SKM-1 treated with dmso at 0.1 percent for 144 hours (cell line): ENCODE results near the gene RRAD.
"Not testable (repeated sequence)": the region's sequence is repeated elsewhere in the genome, so short reads cannot be mapped to it uniquely, and the experiment has no call there.

Source experiments
- DNase-seq: peaks from one replicate; lab custom pipeline; 2025; ENCODE audit not compliant: unreplicated experiment; lab: John Stamatoyannopoulos, UW

Gene RRAD

DNA sequence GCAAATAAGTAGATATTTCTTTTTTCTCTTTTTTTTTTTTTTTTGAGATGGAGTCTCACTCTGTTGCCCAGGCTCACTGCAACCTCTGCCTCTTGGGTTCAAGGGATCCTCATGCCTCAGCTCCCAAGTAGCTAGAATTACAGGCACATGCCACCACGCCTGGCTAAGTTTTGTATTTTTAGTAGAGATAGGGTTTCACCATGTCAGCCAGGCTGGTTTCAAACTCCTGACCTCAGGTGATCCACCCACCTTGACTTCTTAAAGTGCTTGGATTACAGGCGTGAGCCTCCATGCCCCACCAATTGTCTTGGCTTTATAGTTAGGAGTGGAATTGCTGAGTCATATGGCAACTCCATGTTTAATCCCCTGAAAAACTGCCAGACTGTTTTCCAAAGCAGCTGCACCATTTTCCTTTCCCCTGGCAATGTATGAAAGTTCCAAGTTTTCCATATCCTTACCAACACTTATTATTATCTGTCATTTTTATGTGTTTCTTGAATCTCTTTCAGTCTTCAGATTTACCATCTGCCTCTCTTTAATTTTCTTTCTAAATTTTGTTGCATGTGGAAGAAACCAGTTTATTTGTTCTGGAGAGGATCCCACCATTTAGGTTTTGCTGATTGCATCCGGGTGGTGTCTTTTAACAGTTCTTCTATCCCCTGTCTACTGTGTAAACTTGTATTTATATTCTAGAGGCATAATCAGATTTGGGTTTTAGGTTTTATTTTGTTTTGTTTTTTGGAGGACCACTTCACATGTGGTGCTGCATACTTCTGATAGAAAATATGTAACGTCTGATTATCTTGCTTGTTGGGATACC, 25.8 kb upstream of the RRAD start:
- DNase-seq, result no peak

DNA sequence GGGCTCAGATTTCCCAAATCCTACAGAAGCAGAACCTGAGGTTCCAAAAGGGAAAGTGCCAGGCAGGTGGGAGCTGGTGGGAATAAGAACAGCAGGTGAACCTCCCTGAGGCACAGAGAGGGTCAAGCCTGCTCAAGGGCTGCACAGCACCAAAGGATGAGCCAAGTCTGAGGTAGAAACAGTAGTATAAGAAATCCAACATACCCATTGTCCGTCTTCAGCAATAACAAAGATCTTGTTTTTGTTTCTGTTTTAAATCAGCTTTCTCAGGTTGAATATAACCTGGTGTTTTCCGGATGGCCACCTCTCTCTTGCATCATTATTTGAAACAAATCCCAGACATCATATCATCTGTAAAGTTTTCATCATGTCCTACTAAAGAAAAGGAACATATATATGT, 25.1 kb upstream of the RRAD start:
- DNase-seq, result no peak

DNA sequence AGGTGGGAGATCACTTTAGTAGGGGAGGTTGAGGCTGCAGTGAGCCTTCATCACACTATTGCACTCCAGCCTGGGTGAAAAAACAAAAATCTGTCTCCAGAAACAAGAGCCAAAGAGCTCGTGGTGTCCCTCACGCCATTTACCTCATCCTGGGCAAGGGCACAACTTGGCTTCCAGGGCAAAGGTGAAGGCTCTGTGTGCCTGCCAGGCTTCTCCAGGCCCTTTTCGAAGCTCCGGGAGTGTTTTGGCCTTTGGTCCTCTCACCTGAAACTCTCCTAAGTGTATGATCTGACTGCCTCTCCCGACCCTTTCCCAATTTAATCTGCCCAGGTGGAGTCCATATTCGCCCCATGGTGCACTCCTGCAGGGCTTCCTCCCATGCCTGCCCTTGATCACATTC, 24.1 kb upstream of the RRAD start:
- DNase-seq, result no peak

DNA sequence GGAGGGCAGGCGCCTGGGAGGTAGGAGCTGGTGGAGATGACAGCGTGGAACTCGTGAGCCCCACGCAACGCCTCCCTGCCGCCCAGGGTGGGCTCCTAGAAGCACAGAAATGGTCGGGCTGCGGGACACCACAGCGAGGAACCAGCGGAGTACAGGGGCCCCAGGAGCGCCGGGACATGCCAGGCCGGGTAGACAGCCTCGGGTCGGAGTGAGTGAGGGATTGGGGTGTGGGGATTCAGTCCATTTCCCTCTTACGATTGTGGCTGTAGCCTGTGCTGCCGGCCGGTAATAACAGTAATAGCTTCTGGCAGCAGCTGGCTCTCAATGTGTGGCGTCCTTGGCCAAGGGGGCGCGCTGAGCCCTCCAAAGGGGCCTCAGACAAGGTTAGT, 23.5 kb upstream of the RRAD start:
- DNase-seq, result no peak

DNA sequence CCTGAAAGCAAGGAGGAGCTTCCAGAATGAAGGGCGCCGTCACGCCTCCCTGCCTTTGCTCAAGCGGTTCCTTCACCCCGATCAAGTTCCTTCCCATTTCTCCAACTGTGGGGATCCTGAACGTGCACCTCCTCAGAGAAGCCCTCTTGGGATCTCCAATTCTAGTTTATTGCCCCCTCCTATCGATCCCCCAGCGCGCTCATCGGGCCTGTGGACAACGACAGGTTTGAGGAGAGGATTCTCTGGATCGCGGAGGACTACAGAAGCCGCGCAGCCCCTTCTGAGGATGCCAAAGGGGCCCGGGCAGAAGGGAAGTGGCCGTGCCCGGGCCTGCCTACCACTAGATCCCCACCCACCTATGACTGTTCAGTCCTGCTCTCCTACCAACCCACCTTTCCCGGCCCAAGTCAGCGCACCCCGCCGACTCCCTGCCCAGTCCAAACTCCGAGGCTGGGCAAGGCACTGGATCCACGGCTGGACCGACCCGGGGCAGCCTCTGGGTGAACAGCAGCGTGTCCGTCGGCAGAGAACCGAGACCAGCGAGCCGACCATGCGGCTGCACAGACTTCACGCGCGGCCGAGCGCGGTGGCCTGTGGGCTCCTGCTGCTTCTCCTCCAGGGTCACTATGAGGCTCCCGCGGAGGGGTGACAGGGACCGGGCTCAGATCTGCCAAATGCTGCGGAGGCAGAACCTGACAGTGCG, 22.9 kb upstream of the RRAD start:
- DNase-seq, result no peak

DNA sequence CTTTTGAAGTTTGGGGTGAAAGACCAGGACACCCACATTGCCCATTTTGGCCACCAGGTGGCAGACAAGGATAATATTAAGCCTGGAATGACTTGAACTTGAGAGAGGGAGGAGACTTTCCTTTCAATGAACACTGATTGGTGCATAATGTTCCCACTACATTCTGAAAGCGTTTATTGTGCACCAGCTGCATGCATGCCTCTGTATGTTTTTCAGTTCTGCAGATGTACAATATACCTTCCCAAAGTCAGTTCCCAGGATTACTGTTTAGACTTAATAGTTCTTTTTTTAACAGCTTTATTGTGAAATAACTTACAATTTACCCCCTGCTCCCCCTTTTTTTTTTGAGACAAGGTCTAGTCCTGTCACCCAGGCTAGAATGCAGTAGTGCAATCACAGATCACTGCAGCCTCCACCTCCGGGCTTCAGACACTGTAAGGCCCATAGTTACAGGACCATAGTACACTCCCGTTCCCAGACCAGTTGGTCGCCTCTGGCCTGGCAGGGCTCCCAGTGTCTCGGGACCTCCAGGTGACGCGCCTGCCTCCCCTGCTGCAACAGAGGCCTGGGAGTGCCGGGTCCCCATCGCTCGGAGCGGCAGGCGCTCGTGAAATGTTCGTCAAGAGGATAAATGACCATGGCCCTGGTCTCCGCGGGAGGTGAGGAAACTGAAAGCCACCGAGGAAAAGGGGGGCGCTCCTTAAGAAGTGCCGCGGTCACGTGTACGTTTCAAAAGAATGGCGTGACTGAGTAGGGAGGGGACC, 22.1 kb upstream of the RRAD start:
- DNase-seq, result peak; percentile 90

DNA sequence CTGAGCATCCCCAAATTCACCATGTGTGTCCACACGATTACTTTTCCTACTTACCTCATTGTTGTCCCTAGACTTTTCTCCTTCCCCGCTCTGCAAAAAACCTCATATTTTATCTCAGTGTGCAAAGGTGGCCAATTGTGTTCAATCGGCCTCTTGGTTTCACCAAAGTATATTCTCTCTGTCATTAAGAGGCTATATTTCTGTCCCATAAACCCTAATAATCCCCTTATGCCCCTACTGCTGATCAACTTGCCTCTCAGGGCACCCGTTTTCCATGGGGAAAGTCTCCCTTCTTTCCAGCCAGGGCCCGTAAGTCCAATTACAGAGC, 21.6 kb upstream of the RRAD start:
- DNase-seq, result no peak

DNA sequence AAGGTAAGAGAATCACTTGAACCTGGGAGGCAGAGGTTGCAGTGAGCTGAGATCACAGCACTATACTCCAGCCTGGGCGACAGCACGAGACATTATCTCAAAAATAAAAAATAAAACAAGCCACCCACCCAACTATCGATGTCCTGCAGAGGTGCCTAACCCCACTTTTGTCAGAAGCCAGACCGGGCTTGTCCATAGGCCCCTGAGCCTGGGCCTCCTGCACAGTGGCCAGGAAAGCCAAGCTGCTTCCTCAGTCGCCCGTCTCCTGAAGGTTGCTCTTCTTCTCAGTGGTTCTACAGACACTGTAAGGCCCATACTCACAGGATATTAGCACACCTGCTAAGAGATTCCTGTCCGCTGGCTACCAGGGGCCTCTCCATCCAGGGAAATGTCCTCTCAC, 21.2 kb upstream of the RRAD start:
- no peak for DNase-seq

DNA sequence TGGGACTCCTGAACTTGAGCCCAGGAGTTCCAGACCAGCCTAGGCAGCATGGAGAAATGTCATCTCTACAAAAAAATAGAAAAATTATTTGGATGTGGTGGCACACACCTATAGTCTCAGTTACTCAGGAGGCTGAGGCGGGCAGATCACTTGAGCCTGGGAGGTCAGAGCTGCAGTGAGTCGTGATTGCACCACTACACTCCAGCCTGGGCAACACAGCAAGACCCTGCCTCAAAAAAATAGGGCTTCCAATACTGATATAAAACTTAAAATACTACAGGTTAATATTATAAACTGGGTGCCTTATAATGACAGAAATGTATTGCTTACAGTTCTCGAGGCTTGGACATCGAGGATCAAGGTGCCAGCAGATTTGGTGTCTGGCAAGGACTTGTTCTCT, 20.6 kb upstream of the RRAD start:
- DNase-seq, result no peak

DNA sequence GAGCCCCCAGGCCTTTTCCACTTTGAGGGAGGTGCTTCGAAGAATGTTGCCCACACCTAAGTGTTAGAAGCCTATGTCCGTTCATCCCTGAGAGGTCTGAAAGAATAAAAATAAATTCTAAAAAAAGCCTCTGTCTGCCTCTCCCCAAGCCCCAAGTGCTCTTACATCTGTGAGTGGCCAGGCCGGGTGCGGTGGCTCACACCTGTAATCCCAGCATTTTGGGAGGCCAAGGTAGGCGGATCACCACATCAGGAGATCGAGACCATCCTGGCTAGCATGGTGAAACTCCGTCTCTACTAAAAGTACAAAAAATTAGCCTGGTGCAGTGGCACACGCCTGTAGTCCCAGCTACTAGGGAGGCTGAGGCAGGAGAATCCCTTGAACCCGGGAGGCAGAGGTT, 19.6 kb upstream of the RRAD start:
- not testable (repeated sequence) for DNase-seq

DNA sequence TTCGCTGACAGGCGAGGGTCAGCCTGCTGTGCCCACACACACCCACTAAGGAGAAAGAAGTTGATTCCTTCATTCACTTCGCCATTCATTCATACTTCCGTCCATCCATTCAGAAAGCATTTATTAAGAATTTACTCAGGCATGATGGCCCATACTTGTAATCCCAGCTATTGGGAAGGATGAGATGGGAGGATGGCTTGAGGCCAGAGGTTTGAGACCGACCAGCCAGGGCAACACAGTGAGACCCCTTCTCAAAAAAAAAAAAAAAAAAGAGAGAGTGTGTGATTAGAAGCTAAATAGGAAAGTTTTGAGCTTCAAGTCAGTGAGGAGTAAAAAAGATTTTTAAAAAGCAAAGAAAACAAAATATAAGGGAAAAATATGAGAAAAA, 18.7 kb upstream of the RRAD start:
- no peak for DNase-seq

DNA sequence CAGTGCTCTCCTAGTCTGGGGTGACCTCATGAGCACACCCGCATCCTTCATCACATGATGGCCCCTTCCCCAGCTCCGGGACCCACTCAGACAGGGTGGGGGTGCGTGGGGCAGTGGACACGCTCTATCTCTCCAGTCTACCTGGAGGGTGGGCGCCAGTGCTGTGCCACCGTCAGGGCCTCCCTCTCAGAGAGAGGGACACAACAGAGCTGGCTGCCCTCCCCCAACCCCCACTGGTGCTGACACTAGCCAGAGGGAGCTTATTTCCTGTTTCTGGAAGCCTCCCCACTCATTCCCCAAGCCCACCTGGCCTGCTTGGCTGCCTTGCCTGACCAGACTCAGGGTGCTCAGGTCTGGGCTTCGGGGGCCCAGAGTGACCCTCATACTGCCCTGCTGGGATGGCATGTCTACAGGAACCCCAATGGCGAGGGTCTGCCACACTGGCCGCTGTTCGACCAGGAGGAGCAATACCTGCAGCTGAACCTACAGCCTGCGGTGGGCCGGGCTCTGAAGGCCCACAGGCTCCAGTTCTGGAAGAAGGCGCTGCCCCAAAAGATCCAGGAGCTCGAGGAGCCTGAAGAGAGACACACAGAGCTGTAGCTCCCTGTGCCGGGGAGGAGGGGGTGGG, 18.2 kb upstream of the RRAD start:
- no peak for DNase-seq

DNA sequence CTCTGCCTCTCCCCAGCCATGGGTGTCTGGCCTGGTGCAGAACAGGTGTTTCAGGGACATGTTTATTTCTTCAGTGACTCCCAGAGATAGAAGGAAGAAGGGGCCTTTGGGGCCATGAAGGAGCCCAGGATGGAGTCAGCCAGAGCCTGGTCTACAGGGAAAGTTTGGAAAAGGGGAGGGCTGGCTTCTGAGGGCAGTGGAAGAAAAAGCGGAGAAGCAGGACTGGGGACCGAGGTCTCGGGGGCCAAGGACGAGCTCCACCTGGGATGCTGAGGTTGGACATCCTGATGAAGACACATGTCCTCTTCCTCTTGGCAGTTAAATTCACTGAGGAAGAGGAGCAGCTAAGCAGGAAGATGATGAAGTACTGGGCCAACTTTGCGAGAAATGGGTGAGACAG, 17.6 kb upstream of the RRAD start:
- no peak for DNase-seq

DNA sequence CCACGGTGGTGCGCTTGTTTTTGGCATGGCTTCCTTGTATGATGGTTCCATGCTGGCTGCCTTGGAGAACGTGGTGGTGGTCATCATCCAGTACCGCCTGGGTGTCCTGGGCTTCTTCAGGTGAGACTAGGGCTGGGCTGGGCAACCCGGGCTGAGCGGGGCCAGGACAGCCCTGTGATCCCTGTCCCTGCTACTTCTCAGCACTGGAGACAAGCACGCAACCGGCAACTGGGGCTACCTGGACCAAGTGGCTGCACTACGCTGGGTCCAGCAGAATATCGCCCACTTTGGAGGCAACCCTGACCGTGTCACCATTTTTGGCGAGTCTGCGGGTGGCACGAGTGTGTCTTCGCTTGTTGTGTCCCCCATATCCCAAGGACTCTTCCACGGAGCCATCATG, 14.9 kb upstream of the RRAD start:
- no peak for DNase-seq

DNA sequence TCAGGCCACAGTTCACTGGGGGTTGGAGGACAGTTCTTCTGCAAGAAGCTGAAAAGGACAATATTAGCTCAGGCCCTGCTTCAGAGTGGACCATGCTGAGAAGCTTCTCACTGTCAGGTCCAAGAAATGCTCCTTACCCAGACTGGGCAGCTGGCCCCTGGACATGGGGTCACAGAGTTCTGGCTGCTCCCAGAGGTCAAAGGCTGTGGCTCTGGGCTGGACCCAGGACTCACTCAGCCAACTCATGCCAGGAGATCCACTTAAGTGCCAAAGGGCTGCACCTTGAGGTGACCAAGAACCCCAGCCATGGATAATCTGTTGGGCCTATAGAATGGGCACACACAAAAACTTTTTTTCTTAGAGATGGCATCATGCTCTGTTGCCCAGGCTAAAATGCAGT, 14.0 kb upstream of the RRAD start:
- DNase-seq, result no peak

DNA sequence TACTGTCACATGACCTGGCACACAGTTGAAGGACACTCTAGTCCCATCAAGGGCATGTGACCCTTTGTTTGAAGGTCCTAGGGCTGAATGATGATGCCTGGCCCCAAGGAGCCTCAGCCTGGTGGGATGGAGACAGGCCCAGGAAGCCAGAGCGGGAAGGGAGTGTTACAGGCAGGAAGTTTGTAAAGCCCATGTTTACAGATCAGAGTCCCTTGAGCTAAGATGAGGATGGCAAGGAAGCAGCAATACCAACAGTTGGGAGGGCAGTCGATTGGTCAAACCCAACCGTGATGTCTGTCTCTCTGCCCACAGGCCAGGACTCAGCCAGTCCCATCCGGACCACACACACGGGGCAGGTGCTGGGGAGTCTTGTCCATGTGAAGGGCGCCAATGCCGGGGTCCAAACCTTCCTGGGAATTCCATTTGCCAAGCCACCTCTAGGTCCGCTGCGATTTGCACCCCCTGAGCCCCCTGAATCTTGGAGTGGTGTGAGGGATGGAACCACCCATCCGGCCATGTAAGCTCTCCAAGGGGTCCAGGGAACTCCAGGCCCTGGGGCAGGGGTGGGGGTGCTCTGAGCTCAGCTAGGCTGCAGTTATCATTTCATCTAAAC, 12.5 kb upstream of the RRAD start:
- DNase-seq, result no peak

DNA sequence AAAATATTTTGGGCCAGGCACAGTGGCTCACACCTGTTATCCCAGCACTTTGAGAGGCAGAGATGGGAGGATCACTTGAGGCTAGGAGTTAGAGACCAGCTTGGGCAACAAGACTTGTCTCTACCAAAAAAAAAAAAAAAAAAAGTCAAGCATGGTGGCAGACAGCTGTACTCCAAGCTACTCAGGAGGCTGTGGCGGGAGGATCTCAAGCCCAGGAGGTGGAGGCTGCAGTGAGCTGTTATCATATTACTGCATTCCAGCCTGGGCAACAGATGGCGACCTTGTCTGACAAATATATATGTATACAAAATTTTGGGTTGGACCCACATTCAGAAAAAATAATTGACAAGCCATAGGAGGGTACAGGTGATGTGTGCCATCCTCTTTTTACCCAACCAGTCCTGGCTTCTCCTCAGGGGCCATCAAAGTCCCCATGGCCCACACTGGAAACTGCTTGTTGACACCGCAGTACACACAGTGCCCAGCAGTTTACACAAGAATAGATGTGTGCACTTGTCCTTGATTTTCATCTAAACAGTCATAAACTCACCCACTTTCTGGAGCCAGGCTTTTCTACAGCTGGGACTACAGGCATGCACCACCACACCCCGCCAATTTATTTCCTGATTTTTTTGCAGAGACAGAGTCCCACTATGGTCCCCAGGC, 11.7 kb upstream of the RRAD start:
- DNase-seq, result no peak

DNA sequence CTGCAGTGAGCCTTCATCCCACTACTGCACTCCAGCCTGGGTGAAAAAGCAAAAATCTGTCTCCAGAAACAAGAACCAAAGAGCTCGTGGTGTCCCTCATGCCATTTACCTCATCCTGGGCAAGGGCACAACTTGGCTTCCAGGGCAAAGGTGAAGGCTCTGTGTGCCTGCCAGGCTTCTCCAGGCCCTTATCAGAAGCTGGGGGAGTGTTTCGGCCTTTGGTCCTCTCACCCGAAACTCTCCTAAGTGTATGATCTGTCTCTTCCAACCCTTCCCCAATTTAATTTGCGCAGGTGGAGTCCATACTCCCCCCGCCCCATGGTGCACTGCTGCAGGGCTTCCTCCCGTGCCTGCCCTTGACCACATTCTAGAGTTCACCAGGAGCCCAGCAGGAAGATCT, 11.1 kb upstream of the RRAD start:
- no peak for DNase-seq

DNA sequence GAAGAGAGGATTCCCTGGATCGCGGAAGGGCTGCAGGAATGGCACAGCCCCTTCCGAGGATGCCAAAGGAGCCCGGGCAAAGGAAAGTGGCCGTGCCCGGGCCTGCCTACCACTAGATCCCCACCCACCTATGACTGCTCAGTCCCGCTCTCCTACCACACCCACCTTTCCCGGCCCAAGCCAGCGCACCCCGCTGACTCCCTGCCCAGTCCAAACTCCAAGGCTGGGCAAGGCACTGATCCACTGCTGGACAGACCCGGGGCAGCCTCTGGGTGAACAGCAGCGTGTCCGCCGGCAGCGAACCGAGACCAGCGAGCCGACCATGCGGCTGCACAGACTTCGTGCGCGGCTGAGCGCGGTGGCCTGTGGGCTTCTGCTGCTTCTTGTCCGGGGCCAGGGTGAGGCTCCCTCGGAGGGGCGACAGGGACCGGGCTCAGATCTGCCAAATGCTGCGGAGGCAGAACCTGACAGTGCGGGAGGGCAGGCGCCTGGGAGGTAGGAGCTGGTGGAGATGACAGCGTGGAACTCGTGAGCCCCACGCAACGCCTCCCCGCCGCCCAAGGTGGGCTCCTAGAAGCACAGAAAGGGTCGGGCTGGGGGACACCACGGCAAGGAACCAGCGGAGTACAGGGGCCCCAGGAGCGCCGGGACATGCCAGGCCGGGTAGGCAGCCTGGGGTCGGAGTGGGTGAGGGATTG, 10.1 kb upstream of the RRAD start, which contains the start of gene CES2:
CES2 (plus strand) TSS at position 203 of the 698 bp plus-strand sequence; CDS start at position 323, 120 bp downstream.
- no peak for DNase-seq

DNA sequence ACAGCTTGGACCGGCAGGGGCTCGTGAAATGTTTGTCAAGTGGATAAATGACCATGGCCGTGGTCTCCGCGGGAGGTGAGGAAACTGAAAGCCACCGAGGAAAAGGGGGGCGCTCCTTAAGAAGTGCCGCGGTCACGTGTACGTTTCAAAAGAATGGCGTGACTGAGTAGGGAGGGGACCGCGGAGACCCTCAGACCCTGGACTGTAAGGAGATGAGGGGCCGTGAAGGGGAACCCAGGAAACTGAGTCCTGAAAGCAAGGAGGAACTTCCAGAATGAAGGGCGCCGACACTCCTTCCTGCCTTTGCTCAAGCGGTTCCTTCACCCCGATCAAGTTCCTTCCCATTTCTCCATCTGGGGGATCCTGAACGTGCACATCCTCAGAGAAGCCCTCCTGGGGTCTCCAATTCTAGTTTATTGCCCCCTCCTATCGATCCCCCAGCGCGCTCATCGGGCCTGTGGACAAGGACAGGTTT, 9.5 kb upstream of the RRAD start:
- not testable (repeated sequence) for DNase-seq
